ENCODE measurements around the gene SPTBN4.
A peak's percentile ranks its signal among the peaks of the same experiment; 100 is the strongest.

Gene SPTBN4

DNA sequence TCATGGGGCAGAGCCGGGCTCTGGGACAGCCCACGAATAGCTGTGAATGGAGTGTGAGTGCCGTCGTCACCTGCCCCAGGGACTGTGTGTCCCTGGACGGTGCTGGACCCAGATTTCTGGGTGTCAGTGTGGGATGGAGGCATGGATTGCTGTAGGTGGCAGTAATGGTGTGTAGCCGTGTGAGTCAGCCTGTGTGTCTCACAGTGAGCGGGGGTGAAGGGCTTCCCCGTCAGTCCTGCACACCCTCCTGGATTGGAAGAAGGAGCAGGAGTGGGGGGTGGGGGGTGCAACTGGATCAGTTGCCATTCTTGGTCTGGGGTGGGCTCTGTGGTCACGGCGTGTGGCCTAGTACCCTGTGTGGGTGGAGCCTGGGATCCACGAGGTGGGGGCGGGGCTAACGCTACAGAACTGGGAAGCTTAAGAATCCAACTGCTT is 127.9 kb downstream of the SPTBN4 start (continued):
- TF ChIP-seq, protein P1, sequence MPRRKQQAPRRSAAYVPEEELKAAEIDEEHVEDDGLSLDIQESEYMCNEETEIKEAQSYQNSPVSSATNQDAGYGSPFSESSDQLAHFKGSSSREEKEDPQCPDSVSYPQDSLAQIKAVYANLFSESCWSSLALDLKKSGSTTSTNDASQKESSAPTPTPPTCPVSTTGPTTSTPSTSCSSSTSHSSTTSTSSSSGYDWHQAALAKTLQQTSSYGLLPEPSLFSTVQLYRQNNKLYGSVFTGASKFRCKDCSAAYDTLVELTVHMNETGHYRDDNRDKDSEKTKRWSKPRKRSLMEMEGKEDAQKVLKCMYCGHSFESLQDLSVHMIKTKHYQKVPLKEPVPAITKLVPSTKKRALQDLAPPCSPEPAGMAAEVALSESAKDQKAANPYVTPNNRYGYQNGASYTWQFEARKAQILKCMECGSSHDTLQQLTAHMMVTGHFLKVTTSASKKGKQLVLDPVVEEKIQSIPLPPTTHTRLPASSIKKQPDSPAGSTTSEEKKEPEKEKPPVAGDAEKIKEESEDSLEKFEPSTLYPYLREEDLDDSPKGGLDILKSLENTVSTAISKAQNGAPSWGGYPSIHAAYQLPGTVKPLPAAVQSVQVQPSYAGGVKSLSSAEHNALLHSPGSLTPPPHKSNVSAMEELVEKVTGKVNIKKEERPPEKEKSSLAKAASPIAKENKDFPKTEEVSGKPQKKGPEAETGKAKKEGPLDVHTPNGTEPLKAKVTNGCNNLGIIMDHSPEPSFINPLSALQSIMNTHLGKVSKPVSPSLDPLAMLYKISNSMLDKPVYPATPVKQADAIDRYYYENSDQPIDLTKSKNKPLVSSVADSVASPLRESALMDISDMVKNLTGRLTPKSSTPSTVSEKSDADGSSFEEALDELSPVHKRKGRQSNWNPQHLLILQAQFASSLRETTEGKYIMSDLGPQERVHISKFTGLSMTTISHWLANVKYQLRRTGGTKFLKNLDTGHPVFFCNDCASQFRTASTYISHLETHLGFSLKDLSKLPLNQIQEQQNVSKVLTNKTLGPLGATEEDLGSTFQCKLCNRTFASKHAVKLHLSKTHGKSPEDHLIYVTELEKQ (tag by site-specific recombination; IDR thresholded peaks at IDR 0.05; ENCODE audit: borderline replicate concordance) = no peak
- TF ChIP-seq GFI1B (tag by site-specific recombination; IDR thresholded peaks at IDR 0.05) (no peak), SALL2 (tag by site-specific recombination; IDR thresholded peaks at IDR 0.05; ENCODE audit: borderline replicate concordance) (no peak), ZNF837 (tag by site-specific recombination; IDR thresholded peaks at IDR 0.05) (no peak), ZNF133 (tag by site-specific recombination; IDR thresholded peaks at IDR 0.05) (no peak), ZBTB7A (tag by site-specific recombination; IDR thresholded peaks at IDR 0.05; ENCODE audit: low read depth) (no peak), MYNN (tag by site-specific recombination; IDR thresholded peaks at IDR 0.05; ENCODE audit: borderline replicate concordance) (no peak), ZFP69B (tag by site-specific recombination; IDR thresholded peaks at IDR 0.05) (no peak), ZNF473 (tag by site-specific recombination; IDR thresholded peaks at IDR 0.05) (no peak), SP2 (tag by site-specific recombination; IDR thresholded peaks at IDR 0.05) (peak; percentile 44), ZNF426 (tag by site-specific recombination; IDR thresholded peaks at IDR 0.05) (no peak), KLF9 (tag by site-specific recombination; IDR thresholded peaks at IDR 0.05; ENCODE audit: low read depth) (peak; percentile 35; the same call in 1 of the 2 replicates), ZFP41 (tag by site-specific recombination; IDR thresholded peaks at IDR 0.05; ENCODE audit: borderline replicate concordance) (no peak), ZSCAN23 (tag by site-specific recombination; IDR thresholded peaks at IDR 0.05) (no peak), PRDM1 (tag by site-specific recombination; IDR thresholded peaks at IDR 0.05) (no peak), ZNF501 (tag by site-specific recombination; IDR thresholded peaks at IDR 0.05) (no peak), ZNF629 (tag by site-specific recombination; IDR thresholded peaks at IDR 0.05) (no peak), ZNF391 (tag by site-specific recombination; IDR thresholded peaks at IDR 0.05; ENCODE audit: borderline replicate concordance, low read depth) (no peak)
- TF ChIP-seq, protein P2, sequence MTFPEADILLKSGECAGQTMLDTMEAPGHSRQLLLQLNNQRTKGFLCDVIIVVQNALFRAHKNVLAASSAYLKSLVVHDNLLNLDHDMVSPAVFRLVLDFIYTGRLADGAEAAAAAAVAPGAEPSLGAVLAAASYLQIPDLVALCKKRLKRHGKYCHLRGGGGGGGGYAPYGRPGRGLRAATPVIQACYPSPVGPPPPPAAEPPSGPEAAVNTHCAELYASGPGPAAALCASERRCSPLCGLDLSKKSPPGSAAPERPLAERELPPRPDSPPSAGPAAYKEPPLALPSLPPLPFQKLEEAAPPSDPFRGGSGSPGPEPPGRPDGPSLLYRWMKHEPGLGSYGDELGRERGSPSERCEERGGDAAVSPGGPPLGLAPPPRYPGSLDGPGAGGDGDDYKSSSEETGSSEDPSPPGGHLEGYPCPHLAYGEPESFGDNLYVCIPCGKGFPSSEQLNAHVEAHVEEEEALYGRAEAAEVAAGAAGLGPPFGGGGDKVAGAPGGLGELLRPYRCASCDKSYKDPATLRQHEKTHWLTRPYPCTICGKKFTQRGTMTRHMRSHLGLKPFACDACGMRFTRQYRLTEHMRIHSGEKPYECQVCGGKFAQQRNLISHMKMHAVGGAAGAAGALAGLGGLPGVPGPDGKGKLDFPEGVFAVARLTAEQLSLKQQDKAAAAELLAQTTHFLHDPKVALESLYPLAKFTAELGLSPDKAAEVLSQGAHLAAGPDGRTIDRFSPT (tag by site-specific recombination; IDR thresholded peaks at IDR 0.05) = peak; percentile 70
- TF ChIP-seq, protein P3, sequence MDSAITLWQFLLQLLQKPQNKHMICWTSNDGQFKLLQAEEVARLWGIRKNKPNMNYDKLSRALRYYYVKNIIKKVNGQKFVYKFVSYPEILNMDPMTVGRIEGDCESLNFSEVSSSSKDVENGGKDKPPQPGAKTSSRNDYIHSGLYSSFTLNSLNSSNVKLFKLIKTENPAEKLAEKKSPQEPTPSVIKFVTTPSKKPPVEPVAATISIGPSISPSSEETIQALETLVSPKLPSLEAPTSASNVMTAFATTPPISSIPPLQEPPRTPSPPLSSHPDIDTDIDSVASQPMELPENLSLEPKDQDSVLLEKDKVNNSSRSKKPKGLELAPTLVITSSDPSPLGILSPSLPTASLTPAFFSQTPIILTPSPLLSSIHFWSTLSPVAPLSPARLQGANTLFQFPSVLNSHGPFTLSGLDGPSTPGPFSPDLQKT (IDR thresholded peaks at IDR 0.05; ENCODE audit: borderline replicate concordance, low read depth, low read length) = no peak
- TF ChIP-seq, protein P4, sequence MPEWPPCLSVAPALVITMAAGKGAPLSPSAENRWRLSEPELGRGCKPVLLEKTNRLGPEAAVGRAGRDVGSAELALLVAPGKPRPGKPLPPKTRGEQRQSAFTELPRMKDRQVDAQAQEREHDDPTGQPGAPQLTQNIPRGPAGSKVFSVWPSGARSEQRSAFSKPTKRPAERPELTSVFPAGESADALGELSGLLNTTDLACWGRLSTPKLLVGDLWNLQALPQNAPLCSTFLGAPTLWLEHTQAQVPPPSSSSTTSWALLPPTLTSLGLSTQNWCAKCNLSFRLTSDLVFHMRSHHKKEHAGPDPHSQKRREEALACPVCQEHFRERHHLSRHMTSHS (tag by site-specific recombination; IDR thresholded peaks at IDR 0.05) = no peak
- TF ChIP-seq, protein P5, sequence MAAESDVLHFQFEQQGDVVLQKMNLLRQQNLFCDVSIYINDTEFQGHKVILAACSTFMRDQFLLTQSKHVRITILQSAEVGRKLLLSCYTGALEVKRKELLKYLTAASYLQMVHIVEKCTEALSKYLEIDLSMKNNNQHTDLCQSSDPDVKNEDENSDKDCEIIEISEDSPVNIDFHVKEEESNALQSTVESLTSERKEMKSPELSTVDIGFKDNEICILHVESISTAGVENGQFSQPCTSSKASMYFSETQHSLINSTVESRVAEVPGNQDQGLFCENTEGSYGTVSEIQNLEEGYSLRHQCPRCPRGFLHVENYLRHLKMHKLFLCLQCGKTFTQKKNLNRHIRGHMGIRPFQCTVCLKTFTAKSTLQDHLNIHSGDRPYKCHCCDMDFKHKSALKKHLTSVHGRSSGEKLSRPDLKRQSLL (tag by site-specific recombination; IDR thresholded peaks at IDR 0.05) = no peak
- TF ChIP-seq, protein P6, sequence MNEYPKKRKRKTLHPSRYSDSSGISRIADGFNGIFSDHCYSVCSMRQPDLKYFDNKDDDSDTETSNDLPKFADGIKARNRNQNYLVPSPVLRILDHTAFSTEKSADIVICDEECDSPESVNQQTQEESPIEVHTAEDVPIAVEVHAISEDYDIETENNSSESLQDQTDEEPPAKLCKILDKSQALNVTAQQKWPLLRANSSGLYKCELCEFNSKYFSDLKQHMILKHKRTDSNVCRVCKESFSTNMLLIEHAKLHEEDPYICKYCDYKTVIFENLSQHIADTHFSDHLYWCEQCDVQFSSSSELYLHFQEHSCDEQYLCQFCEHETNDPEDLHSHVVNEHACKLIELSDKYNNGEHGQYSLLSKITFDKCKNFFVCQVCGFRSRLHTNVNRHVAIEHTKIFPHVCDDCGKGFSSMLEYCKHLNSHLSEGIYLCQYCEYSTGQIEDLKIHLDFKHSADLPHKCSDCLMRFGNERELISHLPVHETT (tag by site-specific recombination; IDR thresholded peaks at IDR 0.05) = no peak
- TF ChIP-seq, protein P7, sequence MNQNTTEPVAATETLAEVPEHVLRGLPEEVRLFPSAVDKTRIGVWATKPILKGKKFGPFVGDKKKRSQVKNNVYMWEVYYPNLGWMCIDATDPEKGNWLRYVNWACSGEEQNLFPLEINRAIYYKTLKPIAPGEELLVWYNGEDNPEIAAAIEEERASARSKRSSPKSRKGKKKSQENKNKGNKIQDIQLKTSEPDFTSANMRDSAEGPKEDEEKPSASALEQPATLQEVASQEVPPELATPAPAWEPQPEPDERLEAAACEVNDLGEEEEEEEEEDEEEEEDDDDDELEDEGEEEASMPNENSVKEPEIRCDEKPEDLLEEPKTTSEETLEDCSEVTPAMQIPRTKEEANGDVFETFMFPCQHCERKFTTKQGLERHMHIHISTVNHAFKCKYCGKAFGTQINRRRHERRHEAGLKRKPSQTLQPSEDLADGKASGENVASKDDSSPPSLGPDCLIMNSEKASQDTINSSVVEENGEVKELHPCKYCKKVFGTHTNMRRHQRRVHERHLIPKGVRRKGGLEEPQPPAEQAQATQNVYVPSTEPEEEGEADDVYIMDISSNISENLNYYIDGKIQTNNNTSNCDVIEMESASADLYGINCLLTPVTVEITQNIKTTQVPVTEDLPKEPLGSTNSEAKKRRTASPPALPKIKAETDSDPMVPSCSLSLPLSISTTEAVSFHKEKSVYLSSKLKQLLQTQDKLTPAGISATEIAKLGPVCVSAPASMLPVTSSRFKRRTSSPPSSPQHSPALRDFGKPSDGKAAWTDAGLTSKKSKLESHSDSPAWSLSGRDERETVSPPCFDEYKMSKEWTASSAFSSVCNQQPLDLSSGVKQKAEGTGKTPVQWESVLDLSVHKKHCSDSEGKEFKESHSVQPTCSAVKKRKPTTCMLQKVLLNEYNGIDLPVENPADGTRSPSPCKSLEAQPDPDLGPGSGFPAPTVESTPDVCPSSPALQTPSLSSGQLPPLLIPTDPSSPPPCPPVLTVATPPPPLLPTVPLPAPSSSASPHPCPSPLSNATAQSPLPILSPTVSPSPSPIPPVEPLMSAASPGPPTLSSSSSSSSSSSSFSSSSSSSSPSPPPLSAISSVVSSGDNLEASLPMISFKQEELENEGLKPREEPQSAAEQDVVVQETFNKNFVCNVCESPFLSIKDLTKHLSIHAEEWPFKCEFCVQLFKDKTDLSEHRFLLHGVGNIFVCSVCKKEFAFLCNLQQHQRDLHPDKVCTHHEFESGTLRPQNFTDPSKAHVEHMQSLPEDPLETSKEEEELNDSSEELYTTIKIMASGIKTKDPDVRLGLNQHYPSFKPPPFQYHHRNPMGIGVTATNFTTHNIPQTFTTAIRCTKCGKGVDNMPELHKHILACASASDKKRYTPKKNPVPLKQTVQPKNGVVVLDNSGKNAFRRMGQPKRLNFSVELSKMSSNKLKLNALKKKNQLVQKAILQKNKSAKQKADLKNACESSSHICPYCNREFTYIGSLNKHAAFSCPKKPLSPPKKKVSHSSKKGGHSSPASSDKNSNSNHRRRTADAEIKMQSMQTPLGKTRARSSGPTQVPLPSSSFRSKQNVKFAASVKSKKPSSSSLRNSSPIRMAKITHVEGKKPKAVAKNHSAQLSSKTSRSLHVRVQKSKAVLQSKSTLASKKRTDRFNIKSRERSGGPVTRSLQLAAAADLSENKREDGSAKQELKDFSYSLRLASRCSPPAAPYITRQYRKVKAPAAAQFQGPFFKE (tag by site-specific recombination; IDR thresholded peaks at IDR 0.05; ENCODE audit: borderline replicate concordance) = no peak

Measured in HEK293 (cell line).